ENCODE data around the gene TRIM44. TPM values are rescaled to one million over a fixed set of nuclear protein-coding genes. Genes with fewer than 3 reads are reported as not detected.
"Not testable (repeated sequence)": the region's sequence is repeated elsewhere in the genome, so short reads cannot be mapped to it uniquely, and the experiment has no call there.

Gene TRIM44
- total RNA-seq, 1 experiment from 2014 or later, result 3.6 TPM

DNA sequence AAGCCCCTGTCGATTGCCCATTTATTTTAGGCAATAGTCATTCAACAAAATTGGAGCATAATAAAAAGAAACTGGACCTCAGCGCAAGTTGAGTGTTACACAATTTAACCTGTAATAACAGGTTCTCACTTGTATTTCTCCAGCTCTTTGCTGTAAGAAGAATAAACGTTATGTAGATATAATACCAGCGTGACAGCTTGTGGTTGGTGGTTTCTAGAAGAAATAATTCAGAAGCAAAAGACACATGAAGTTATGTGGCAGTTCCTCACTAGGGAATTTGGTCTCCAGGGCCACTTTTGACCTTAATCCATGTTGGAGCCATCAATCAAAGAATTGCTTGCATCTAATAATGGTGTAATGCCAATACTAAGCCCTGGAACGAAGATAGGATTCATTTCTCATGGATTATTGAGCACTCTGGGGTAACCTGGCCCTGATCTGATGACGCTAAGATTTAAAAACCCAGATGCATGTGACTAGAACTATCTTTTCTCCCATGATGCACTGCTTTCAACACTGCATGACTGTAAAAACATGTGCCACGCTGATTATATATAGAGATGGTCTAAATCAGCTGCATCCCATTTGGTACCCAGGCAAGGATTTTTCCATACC lies 151.6 kb downstream of the TRIM44 start:
- DNase-seq (ENCODE audit: low read depth), result no peak
- in situ Hi-C loops (cut with HindIII; ENCODE audit: low pct_unique_long_range_greater_than_20kb, low sequenced_read_pairs), result no loop called here

DNA sequence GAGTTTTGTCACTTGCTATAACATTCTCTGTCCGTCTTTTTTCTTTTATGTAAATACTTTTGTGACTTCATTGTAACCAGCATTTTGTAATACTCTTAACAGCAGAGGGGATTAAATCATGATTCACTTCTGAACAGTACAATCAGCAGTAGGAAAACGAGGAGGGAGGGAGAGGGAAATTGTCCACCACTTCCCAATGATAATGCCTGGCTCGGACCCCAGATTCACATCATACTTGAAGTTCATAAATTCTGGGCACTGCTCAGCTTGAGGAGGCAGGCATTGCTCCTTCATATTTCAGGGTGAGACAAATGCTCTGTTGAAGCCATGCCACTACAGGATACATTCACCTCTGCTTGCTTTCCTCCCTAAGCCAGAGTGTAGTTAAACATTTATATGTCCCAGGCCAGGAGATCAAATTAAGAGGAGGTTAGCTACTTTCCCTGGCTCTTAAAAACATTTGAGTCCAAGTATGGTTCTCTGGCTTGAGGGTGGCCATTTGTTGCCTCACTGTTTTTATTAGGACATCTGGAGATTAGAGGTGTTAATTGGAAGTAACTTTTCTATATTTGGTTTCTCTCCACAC lies 152.2 kb downstream of the TRIM44 start:
- no peak for DNase-seq (ENCODE audit: low read depth)
- in situ Hi-C loops (cut with HindIII; ENCODE audit: low pct_unique_long_range_greater_than_20kb, low sequenced_read_pairs), result no loop called here

GRCh38 chr11:35815556-35816315 lies 153.2 kb downstream of the TRIM44 start:
- in situ Hi-C loops (cut with HindIII; ENCODE audit: low pct_unique_long_range_greater_than_20kb, low sequenced_read_pairs), result no loop called here
- DNase-seq (ENCODE audit: low read depth), result no peak

DNA sequence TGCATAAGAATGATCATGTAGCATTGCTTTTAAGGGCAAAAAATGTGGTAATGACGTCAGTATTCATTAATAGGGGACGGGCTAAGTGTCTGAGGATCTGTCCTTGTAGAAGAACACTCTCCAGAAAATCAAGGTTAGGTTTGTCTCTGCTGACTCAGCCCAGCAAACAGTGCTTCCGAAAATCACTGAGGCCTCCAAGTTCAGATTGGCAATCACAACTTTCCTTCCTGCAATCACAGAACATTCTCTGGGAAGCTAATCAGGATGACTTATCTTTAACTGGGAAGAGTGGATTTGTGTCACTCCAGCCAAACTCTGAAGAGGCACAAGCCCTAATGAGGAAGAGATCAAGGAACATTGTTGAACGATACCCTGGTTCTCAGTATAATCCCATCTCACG lies 158.0 kb downstream of the TRIM44 start:
- in situ Hi-C loops (cut with HindIII; ENCODE audit: low pct_unique_long_range_greater_than_20kb, low sequenced_read_pairs), result no loop called here
- no peak for DNase-seq (ENCODE audit: low read depth)

GRCh38 chr11:35822815-35823495 lies 160.4 kb downstream of the TRIM44 start:
- in situ Hi-C loops (cut with HindIII; ENCODE audit: low pct_unique_long_range_greater_than_20kb, low sequenced_read_pairs), result no loop called here
- DNase-seq (ENCODE audit: low read depth), result no peak

- in situ Hi-C loops (cut with HindIII; ENCODE audit: low pct_unique_long_range_greater_than_20kb, low sequenced_read_pairs), result no loop called here
Observed at GRCh38 chr11:35823742-35824298, 161.2 kb downstream of the TRIM44 start.

DNA sequence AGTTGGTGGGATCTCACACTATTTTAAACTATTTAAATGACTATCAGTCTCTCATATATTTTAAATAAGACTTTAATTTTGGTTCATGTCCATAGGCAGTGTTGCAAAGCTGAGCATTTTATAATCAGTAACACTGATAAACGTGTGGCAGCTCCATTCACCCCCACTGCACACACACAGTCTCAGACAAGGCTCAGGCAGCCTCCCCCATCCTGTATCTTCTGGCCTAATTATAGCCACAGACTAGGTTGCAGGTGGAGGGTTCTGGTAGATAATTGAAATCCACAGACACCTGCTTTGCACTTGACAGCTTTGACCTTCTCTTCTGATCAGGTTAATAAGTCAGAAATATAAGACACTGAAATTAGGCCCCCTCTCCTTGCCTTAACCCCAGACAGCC lies 162.8 kb downstream of the TRIM44 start:
- no peak for DNase-seq (ENCODE audit: low read depth)

More at GRCh38 chr11:35823742-35824298, 161.2 kb downstream of the TRIM44 start:
- no peak for DNase-seq (ENCODE audit: low read depth)

GRCh38 chr11:35826006-35826405 lies 163.4 kb downstream of the TRIM44 start:
- in situ Hi-C loops (cut with HindIII; ENCODE audit: low pct_unique_long_range_greater_than_20kb, low sequenced_read_pairs), result no loop called here
- DNase-seq (ENCODE audit: low read depth), result no peak

More for the DNA sequence above, 162.8 kb downstream of the TRIM44 start:
- in situ Hi-C loops (cut with HindIII; ENCODE audit: low pct_unique_long_range_greater_than_20kb, low sequenced_read_pairs), result no loop called here

DNA sequence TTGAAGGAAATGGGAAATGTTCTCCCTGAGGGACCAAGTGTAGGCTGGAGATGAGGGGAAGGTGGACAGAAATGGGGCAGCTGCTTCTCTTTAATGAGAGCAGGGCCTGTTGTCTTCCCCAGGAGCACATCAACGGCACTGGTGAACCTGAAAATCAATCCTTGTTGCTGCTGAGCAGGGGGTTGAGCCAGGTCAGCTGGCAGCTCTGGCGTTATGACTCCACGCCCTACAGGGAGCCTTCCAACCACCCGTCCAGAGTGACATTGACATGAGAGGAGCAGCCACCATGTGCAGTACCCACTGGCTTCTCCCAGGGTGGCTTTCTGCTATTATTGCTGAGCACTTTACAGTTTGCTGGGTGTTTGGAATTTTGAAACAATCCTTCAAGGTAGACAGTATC lies 164.4 kb downstream of the TRIM44 start:
- in situ Hi-C loops (cut with HindIII; ENCODE audit: low pct_unique_long_range_greater_than_20kb, low sequenced_read_pairs), result no loop called here
- no peak for DNase-seq (ENCODE audit: low read depth)

DNA sequence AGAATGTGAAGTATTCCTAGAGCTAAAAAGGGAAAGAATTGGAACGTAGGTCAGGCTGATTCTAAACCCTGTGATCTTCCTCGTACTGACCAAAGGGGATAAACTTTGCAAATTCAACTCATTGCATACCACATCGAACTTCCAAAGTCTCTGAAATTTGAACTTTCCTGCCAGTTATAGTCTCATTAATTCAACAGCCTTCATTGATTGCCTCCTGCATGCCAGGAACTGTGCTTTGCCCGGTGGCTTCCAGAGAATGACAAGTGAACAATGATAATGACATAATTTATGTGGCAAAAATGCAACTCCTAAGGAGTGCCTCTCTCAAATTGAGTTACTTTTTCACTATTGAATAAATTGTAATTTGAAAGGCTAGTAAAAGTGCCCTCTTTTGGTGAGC lies 173.6 kb downstream of the TRIM44 start:
- no peak for DNase-seq (ENCODE audit: low read depth)
- in situ Hi-C loops (cut with HindIII; ENCODE audit: low pct_unique_long_range_greater_than_20kb, low sequenced_read_pairs), result no loop called here

- in situ Hi-C loops (cut with HindIII; ENCODE audit: low pct_unique_long_range_greater_than_20kb, low sequenced_read_pairs), result no loop called here
Observed at GRCh38 chr11:35838071-35838470, 175.5 kb downstream of the TRIM44 start.

DNA sequence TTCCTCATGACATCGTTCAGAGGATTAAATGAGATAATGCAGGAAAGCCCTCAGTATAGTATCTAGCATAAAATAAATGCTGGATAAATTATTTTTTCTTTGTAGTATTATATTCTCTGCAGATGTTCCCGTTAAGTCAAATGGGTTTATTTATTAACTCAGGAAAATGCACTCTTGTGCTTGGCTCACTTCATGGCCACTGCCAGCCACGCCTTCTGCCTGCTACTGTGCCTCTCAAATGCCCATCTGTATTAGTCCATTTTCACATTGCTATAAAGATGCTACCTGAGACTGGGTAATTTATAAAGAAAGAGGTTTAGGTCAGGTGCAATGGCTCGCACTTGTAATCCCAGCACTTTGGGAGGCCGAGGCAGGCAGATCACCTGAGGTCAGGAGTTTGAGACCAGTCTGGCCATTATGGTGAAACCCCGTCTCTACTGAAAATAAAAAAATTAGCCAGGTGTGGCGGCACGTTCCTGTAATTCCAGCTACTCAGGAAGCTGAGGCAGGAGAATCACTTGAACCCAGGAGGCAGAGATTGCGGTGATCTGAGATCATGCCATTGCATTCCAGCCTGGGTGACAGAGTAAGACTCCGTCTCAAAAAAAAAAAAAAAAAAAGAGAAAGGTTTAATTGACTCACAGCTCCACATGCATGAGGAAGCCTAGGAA lies 176.3 kb downstream of the TRIM44 start:
- in situ Hi-C loops (cut with HindIII; ENCODE audit: low pct_unique_long_range_greater_than_20kb, low sequenced_read_pairs); DNase-seq (ENCODE audit: low read depth): not testable (repeated sequence)

More at GRCh38 chr11:35838071-35838470, 175.5 kb downstream of the TRIM44 start:
- no peak for DNase-seq (ENCODE audit: low read depth)

DNA sequence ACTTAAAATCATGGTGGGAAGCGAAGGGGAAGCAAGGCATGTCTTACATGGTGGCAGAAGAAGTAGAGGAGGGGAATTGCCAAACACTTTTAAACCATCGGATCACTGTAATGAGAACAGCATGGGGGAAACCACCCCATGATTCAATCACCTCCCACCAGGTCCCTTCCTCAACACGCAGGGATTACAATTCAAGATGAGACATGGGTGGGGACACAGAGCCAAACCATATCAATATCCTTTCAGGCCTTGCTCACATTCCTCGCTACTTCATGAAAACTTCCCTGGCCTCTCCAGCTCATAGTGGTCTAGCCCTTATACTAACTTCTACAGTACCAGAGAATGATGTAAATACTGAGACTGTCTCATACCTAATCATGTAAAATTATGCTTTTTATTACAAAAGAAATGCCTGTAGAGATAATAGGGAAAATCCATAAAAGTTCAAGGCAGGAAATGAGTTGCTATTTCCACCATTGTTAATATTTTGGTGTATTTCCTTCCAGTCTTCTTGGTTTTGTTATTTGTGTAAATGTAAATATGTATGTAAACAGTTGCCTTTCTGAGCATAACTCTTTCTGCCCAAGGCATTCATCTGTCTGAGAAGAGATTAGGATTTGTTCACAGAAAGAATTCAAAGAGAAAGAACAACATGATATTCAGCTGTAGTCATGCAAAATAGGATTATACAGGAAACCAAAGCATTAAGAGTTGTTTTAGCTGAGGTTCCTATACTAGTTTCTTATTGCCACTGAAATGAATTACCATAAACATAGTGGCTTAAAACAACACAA lies 177.0 kb downstream of the TRIM44 start:
- in situ Hi-C loops (cut with HindIII; ENCODE audit: low pct_unique_long_range_greater_than_20kb, low sequenced_read_pairs), result no loop called here
- DNase-seq (ENCODE audit: low read depth), result no peak

- in situ Hi-C loops (cut with HindIII; ENCODE audit: low pct_unique_long_range_greater_than_20kb, low sequenced_read_pairs), result no loop called here
- DNase-seq (ENCODE audit: low read depth), result no peak
Observed at GRCh38 chr11:35841733-35842132, 179.2 kb downstream of the TRIM44 start.

DNA sequence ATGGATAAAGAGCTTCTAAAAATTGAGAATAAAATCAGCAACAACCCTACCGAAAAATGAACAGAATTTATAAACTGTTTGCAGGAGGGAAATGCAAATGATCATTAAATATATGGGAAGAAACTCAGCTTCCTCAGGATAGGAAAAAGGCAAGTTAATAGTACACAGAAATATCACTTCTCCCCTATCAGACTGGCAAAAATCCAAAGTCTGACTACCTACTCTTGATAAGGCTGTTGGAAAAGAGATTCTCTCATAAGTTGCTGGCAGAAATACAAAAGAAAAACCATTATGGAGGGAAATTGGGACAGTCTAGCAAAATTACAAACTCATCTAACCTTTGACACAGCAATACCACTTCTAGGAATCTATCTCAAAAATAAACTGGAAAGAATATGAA lies 180.4 kb downstream of the TRIM44 start:
- in situ Hi-C loops (cut with HindIII; ENCODE audit: low pct_unique_long_range_greater_than_20kb, low sequenced_read_pairs), result no loop called here
- DNase-seq (ENCODE audit: low read depth), result no peak

DNA sequence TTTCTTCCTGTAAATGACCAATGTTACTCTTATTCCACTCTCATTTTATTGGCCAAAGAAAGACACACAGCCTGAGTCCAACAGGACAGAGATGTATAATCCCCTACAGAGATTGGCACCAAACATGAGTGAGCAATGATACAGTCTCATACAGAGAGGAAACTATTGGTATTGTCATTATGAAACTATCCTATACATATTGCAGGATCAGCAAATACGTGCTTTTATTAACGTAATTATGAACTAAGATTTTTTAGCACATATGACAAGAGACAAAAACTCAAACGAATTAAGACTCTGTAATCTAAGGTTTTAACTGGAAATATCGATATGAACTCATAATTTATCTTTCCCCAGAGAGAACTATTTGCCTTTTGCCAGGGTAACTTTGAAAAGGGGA lies 182.0 kb downstream of the TRIM44 start:
- in situ Hi-C loops (cut with HindIII; ENCODE audit: low pct_unique_long_range_greater_than_20kb, low sequenced_read_pairs), result no loop called here
- DNase-seq (ENCODE audit: low read depth), result no peak

DNA sequence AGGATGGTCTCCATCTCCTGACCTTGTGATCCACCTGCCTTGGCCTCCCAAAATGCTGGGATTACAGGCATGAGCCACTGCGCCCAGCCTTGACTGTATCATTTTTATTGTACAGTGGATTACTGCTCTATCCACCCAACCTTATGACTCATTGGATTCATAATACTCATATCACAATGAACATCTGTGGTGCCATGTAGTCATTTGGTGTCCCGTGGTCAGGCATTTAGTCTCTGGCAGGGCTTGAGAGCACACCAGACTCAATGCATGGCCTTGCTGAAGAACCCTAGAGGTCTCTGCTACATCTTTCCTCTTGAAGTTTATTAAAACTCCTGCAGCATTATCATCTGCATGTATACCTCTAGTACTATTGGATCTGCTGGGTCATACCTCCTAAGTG lies 183.3 kb downstream of the TRIM44 start:
- in situ Hi-C loops (cut with HindIII; ENCODE audit: low pct_unique_long_range_greater_than_20kb, low sequenced_read_pairs), result no loop called here
- no peak for DNase-seq (ENCODE audit: low read depth)
